ENCODE measurements around the gene NVL.

GRCh38 chr1:224205438-224205840, 124.5 kb downstream of the NVL start:
- no peak for TF ChIP-seq CTCF (IDR thresholded peaks at IDR 0.05; ENCODE audit: low read length)
- TF ChIP-seq EZH2 (IDR thresholded peaks at IDR 0.05; ENCODE audit: borderline replicate concordance, low read length): no peak

Measured in OCI-LY1 (cell line).